ENCODE results near the gene TTC9B. TPM values are rescaled to one million over a fixed set of nuclear protein-coding genes. Genes with fewer than 3 reads are reported as not detected.

The TTC9B gene
- total RNA-seq, 1 donor from 2014 or later = not detected

- Mint-ChIP-seq H3K36me3 (ENCODE audit: unreplicated experiment) (peaks cover 38% of the 10 kb centered on the region), H3K4me3 (ENCODE audit: unreplicated experiment) (no peak overlapping the region), H3K9me3 (ENCODE audit: unreplicated experiment) (no peaks in the 10 kb centered on the region), H3K27me3 (ENCODE audit: unreplicated experiment) (no peaks in the 10 kb centered on the region), H3K4me1 (ENCODE audit: unreplicated experiment) (peaks cover 17% of the 10 kb centered on the region), H3K27ac (ENCODE audit: unreplicated experiment) (no peak overlapping the region)
- no peak for DNase-seq (ENCODE audit: extremely low spot score, unreplicated experiment)
- no peak for TF ChIP-seq CTCF (IDR thresholded peaks at IDR 0.05)
Observed at GRCh38 chr19:40236026-40236355, 17.8 kb upstream of the TTC9B start.

- no peak for DNase-seq (ENCODE audit: extremely low spot score, unreplicated experiment)
- peak; percentile 17 for TF ChIP-seq CTCF (IDR thresholded peaks at IDR 0.05)
- H3K9me3 Mint-ChIP-seq (ENCODE audit: unreplicated experiment) = no peaks in the 10 kb centered on the region
- H3K4me3 Mint-ChIP-seq (ENCODE audit: unreplicated experiment) = no peak overlapping the region
- H3K36me3 Mint-ChIP-seq (ENCODE audit: unreplicated experiment) = peaks cover 37% of the 10 kb centered on the region
- H3K27me3 Mint-ChIP-seq (ENCODE audit: unreplicated experiment) = no peaks in the 10 kb centered on the region
- H3K4me1 Mint-ChIP-seq (ENCODE audit: unreplicated experiment) = peaks cover 22% of the 10 kb centered on the region
- H3K27ac Mint-ChIP-seq (ENCODE audit: unreplicated experiment) = no peak overlapping the region
Observed at GRCh38 chr19:40235238-40236025, 17.2 kb upstream of the TTC9B start.

GRCh38 chr19:40234429-40235237 is 16.4 kb upstream of the TTC9B start:
- Mint-ChIP-seq H3K4me3 (ENCODE audit: unreplicated experiment) (no peak overlapping the region), H3K27ac (ENCODE audit: unreplicated experiment) (no peak overlapping the region), H3K4me1 (ENCODE audit: unreplicated experiment) (peaks cover 28% of the 10 kb centered on the region), H3K27me3 (ENCODE audit: unreplicated experiment) (no peaks in the 10 kb centered on the region), H3K9me3 (ENCODE audit: unreplicated experiment) (no peaks in the 10 kb centered on the region), H3K36me3 (ENCODE audit: unreplicated experiment) (peaks cover 32% of the 10 kb centered on the region)
- no peak for DNase-seq (ENCODE audit: extremely low spot score, unreplicated experiment)
- TF ChIP-seq CTCF (IDR thresholded peaks at IDR 0.05) = no peak

- Mint-ChIP-seq H3K27me3 (ENCODE audit: unreplicated experiment) (no peaks in the 10 kb centered on the region), H3K4me3 (ENCODE audit: unreplicated experiment) (no peak overlapping the region), H3K4me1 (ENCODE audit: unreplicated experiment) (peaks cover 28% of the 10 kb centered on the region), H3K36me3 (ENCODE audit: unreplicated experiment) (peaks cover 27% of the 10 kb centered on the region), H3K27ac (ENCODE audit: unreplicated experiment) (no peak overlapping the region), H3K9me3 (ENCODE audit: unreplicated experiment) (no peaks in the 10 kb centered on the region)
- no peak for TF ChIP-seq CTCF (IDR thresholded peaks at IDR 0.05)
- no peak for DNase-seq (ENCODE audit: extremely low spot score, unreplicated experiment)
Observed at GRCh38 chr19:40233811-40234389, 15.7 kb upstream of the TTC9B start.

Measured in osteocyte (in vitro differentiated cells).